ENCODE measurements around the gene PDE4D.

DNA sequence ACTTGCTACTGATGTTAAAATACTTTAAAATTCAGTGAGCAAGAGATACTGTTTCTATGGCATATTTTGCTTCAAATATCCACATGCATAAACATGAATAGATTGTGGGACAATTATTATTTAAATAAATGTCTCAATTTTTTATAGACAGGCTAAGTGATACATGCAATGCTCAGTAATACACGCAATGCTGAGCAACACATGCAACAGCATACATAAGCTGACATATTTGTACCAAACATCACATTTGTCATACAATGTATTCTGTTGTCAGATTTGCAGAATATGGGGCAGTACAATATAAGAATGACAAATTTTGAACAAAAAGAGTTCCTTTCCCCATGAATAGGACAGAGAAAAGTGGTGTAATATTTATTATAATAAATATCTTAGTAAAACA, 155.5 kb downstream of the PDE4D start:
- TF ChIP-seq POLR2A (IDR thresholded peaks at IDR 0.05; ENCODE audit: low read depth, low read length) (no peak), POLR2AphosphoS5 (IDR thresholded peaks at IDR 0.05; ENCODE audit: low read depth, low read length) (no peak), POU2F2 (IDR thresholded peaks at IDR 0.05; ENCODE audit: low read depth, low read length) (no peak), TAF1 (IDR thresholded peaks at IDR 0.05; ENCODE audit: low read depth, low read length) (no peak)
